ENCODE data around the gene CBX8. TPM values are rescaled to one million over a fixed set of nuclear protein-coding genes. Genes with fewer than 3 reads are reported as not detected.

CBX8 gene
- 1 to 10 TPM in 3 of 4 donors, under 1 TPM in 1; 0.40 to 3.3 (median 1.2) TPM for total RNA-seq
- polyA plus RNA-seq = 1 to 10 TPM; 1.3 to 3.5 (median 1.3) TPM
- long read RNA-seq, donor 1 = 0 reads
- long read RNA-seq, donor 2, partial matches to known transcripts = 0 of 1 reads
- long read RNA-seq, donor 2, other reads (novel, unspliced or antisense) = 0 of 1 reads

- 0 to 1% (median 1%) methylated on average over 39 to 79 of the region's 79 CpGs for WGBS, 3 donors
- Histone ChIP-seq H3K4me3 (peak within 1 kb of the TSS; percentile 79), H3K27me3 (ENCODE audit: insufficient read depth in 3 of 3, low read length in 2 of 3) (peaks cover 0 to 63% (median 38%) of the 10 kb centered on the region in 3 donors), H3K36me3 (ENCODE audit: insufficient read depth in 1 of 2, low read depth in 1 of 2) (peaks cover 0 to 8% of the 10 kb centered on the region in 2 donors), H3K9me3 (no peaks in the 10 kb centered on the region), H3K4me1 (peaks cover 32% of the 10 kb centered on the region), H3K27ac (peak within 1 kb of the TSS; percentile 82)
- ATAC-seq (peak; percentile 95 to 96 (median 96)), DNase-seq (peak; percentile 100)
- intact Hi-C loops (cut with DNase I) = loop anchor here (2.0 to 5.0 kb wide), 2 partner anchors 40 to 45 kb away; no protein-coding TSS in a partner anchor
- TF ChIP-seq, protein P1, sequence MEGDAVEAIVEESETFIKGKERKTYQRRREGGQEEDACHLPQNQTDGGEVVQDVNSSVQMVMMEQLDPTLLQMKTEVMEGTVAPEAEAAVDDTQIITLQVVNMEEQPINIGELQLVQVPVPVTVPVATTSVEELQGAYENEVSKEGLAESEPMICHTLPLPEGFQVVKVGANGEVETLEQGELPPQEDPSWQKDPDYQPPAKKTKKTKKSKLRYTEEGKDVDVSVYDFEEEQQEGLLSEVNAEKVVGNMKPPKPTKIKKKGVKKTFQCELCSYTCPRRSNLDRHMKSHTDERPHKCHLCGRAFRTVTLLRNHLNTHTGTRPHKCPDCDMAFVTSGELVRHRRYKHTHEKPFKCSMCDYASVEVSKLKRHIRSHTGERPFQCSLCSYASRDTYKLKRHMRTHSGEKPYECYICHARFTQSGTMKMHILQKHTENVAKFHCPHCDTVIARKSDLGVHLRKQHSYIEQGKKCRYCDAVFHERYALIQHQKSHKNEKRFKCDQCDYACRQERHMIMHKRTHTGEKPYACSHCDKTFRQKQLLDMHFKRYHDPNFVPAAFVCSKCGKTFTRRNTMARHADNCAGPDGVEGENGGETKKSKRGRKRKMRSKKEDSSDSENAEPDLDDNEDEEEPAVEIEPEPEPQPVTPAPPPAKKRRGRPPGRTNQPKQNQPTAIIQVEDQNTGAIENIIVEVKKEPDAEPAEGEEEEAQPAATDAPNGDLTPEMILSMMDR (IDR thresholded peaks at IDR 0.05) = no peak
Observed at GRCh38 chr17:79796763-79797491, at the start of gene CBX8. Gene CBX8 (minus strand): TSS chr17:79797077. CDS start chr17:79796998, 79 bp downstream.

GRCh38 chr17:79845601-79845949 is 48.7 kb upstream of the CBX8 start:
- peaks cover 22% of the 10 kb centered on the region for H3K4me1 ChIP-seq
- 45 to 59% (median 58%) methylated on average over 7 of the region's 7 CpGs for WGBS, 3 donors
- intact Hi-C loops (cut with DNase I) = loop anchor here in 1 of 2 donors (10.0 kb wide), 1 partner anchor 149 kb away; no protein-coding TSS in a partner anchor
- TF ChIP-seq, protein P1 (IDR thresholded peaks at IDR 0.05) = no peak
- no peaks in the 10 kb centered on the region for H3K9me3 ChIP-seq
- no peak overlapping the region for H3K4me3 ChIP-seq
- peaks cover 0 to 93% (median 29%) of the 10 kb centered on the region in 3 donors for H3K27me3 ChIP-seq (ENCODE audit: insufficient read depth in 3 of 3, low read length in 2 of 3)
- ATAC-seq (no peak), DNase-seq (no peak)
- no peaks in the 10 kb centered on the region for H3K36me3 ChIP-seq (ENCODE audit: insufficient read depth in 1 of 2, low read depth in 1 of 2)
- H3K27ac ChIP-seq = peak overlapping the region; percentile 12

DNA sequence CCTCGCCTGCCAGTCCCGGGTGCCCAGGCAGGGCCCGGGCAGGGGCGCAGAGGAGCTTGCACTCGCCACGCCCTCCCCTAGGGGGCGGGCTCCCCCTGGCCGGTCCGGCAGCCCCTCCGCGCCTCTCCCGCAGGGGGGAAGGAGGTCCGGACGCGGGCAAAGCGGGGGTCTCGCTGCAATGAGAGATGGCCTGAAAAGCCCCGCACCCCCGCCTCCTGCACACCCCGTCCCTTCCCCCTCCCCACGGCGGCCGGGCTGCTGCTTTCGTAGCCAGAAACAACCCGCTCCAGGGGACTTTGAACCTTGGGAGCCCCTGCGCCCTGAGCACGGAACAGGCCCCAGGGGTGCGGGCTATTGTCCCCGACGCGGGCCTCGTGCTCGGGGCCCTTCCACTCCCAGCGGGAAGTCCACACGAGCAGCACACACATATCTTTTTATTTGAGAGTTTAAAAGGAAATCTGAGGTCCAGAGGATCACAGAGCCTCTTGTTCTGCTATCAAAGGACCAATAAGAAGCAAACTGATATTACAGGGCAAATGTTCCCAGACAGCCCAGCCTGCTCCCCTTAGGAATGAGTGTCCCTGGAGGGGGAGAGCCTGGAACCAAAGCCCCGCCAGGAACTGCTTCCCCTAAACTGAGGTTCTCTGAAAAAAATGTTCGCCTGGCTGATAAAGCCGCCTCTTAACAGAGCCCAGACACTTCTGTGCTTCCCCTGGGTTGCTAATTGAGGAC is 48.2 kb upstream of the CBX8 start:
- 10 to 18% (median 16%) methylated on average over 25 to 38 of the region's 38 CpGs for WGBS, 3 donors
- Histone ChIP-seq H3K27ac (peak overlapping the region; percentile 12), H3K4me1 (peaks cover 28% of the 10 kb centered on the region), H3K27me3 (ENCODE audit: insufficient read depth in 3 of 3, low read length in 2 of 3) (peaks cover 0 to 94% (median 29%) of the 10 kb centered on the region in 3 donors), H3K9me3 (no peaks in the 10 kb centered on the region), H3K4me3 (peak overlapping the region; percentile 73), H3K36me3 (ENCODE audit: insufficient read depth in 1 of 2, low read depth in 1 of 2) (no peaks in the 10 kb centered on the region)
- ATAC-seq = peak; percentile 68 to 81 (median 72)
- TF ChIP-seq, protein P1 (IDR thresholded peaks at IDR 0.05) = peak; percentile 67
- peak; percentile 59 to 74 for DNase-seq
- intact Hi-C loops (cut with DNase I) = loop anchor here (5.0 to 10.0 kb wide), 4 partner anchors 48 to 150 kb away; partner anchors contain the start of gene CBX8 (in 1 of the 2)

DNA sequence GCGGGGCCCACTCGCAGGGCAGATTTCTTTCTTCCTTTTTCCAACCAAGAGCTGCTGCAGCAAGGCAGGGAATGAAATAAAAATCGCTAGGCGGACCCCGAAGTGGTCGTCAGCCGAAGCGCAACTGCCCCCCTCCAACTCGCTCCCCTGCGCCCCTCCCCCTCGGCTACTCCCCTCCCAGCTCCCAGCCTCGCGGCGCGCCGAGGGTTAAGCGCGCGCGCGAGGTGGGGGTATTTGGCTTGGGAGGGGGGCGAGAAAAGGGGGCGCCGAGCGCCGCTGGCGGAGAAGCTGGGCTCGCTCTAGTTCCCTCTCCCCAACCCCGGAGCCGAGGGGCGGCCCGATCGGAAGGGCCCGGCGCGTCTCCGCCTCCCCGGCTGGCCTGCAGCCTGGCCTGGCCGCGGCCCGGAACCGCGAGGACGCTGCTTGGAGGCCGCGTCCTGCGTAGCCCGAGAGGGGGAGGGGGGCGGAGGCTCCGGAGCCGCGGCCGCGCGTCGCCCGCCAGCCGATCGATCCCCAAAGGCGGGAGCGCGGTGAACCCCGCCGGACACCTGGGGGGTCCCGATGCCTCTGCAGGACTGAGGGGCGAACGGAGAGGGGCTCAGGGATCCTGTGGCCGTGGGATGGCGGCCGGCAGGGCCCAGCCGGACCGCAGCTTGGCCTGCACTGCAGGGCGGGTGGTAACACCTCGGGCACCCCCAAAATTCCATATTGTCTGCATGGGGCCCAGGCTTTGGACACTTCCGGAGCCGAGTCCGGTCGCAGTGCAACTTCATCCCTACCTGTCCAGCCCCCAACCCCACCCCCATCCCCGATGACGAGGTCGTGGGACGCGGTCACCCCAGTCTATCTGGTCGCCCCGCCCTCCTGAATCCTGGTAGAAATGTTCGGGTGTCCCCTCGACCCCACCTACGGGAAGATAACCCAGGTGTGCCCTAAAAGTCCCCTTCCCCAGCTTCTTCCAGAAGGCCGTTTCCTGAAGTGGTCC is 47.2 kb upstream of the CBX8 start:
- peaks cover 0 to 95% (median 29%) of the 10 kb centered on the region in 3 donors for H3K27me3 ChIP-seq (ENCODE audit: insufficient read depth in 3 of 3, low read length in 2 of 3)
- no peaks in the 10 kb centered on the region for H3K36me3 ChIP-seq (ENCODE audit: insufficient read depth in 1 of 2, low read depth in 1 of 2)
- WGBS, 3 donors = 0 to 2% (median 1%) methylated on average over 45 to 89 of the region's 89 CpGs
- no peaks in the 10 kb centered on the region for H3K9me3 ChIP-seq
- TF ChIP-seq, protein P1 (IDR thresholded peaks at IDR 0.05) = no peak
- intact Hi-C loops (cut with DNase I) = loop anchor here (5.0 to 10.0 kb wide), 4 partner anchors 47 to 151 kb away; partner anchors contain the start of gene CBX8 (in 1 of the 2)
- DNase-seq = peak; percentile 73 to 74
- H3K4me1 ChIP-seq = peaks cover 32% of the 10 kb centered on the region
- ATAC-seq = peak; percentile 29 to 59 (median 46)
- H3K4me3 ChIP-seq = peak overlapping the region; percentile 73
- H3K27ac ChIP-seq = no peak overlapping the region

Measured in psoas muscle (tissue), 8 donors.